IPS DF 4.7 (cell line): Measurements from ENCODE around the gene TREML1.
"Not testable (repeated sequence)": the region's sequence is repeated elsewhere in the genome, so short reads cannot be mapped to it uniquely, and the experiment has no call there.

ENCODE experiments used
- DNase-seq: peaks from one replicate; pipeline ENCODE4 v3.0.0-alpha.2; 2013; ENCODE audit warnings: low spot score; ENCODE audit errors: extremely low read depth

TREML1 gene

GRCh38 chr6:41153992-41154625 lies at the start of gene TREML1:
TSS of gene TREML1 (minus strand) at chr6:41154347. CDS start at chr6:41154288, 59 bp downstream.
- DNase-seq, result no peak

GRCh38 chr6:41201764-41202173 lies 47.6 kb upstream of the TREML1 start:
- no peak for DNase-seq

GRCh38 chr6:41200901-41201763 lies 47.0 kb upstream of the TREML1 start, which contains the start of gene TREML2:
TSS of gene TREML2 (minus strand) at chr6:41201149. CDS start at chr6:41201008, 141 bp downstream.
- DNase-seq, result no peak

GRCh38 chr6:41200296-41200900 lies 46.3 kb upstream of the TREML1 start:
- no peak for DNase-seq

- no peak for DNase-seq
These were observed 45.6 kb upstream of the TREML1 start for GRCh38 chr6:41199552-41200246.

GRCh38 chr6:41197234-41197633 lies 43.1 kb upstream of the TREML1 start:
- DNase-seq, result no peak

GRCh38 chr6:41194386-41194785 lies 40.2 kb upstream of the TREML1 start:
- DNase-seq, result no peak

- DNase-seq, result no peak
These were observed 39.7 kb upstream of the TREML1 start for GRCh38 chr6:41193884-41194283.

GRCh38 chr6:41193171-41193734 lies 39.1 kb upstream of the TREML1 start:
- DNase-seq, result no peak

GRCh38 chr6:41191569-41191968 lies 37.4 kb upstream of the TREML1 start:
- DNase-seq, result peak; percentile 53

- DNase-seq, result no peak
These were observed 36.6 kb upstream of the TREML1 start for GRCh38 chr6:41190791-41191190.

- no peak for DNase-seq
These were observed 35.8 kb upstream of the TREML1 start for GRCh38 chr6:41189967-41190366.

- DNase-seq, result not testable (repeated sequence)
These were observed 34.9 kb upstream of the TREML1 start for GRCh38 chr6:41189046-41189445.

- no peak for DNase-seq
These were observed 34.1 kb upstream of the TREML1 start for GRCh38 chr6:41187924-41188886.

GRCh38 chr6:41186031-41186562 lies 31.9 kb upstream of the TREML1 start:
- DNase-seq, result no peak

GRCh38 chr6:41184761-41185160 lies 30.6 kb upstream of the TREML1 start:
- DNase-seq, result no peak

- DNase-seq, result peak; percentile 38
These were observed 28.2 kb upstream of the TREML1 start for GRCh38 chr6:41182069-41183034.

- no peak for DNase-seq
These were observed 27.4 kb upstream of the TREML1 start for GRCh38 chr6:41181566-41181965.

GRCh38 chr6:41179163-41179562 lies 25.0 kb upstream of the TREML1 start:
- DNase-seq, result no peak
